OCI-LY7 (cell line): Measurements from ENCODE around the gene CEACAM18. TPM values are rescaled to one million over a fixed set of nuclear protein-coding genes. Genes with fewer than 3 reads are reported as not detected.

Experiments
- BruUV-seq: library from RNA; stranded (reverse); fragments of 400-500 nt; replicated peaks from 2 replicates; lab custom pipeline; 2021; lab: Mats Ljungman, UMichigan
- CTCF ChIA-PET: fragments of 300-600 bp; sonication (Branson Sonifier 250); formaldehyde crosslinking; loops from one replicate; lab custom pipeline; 2022; ENCODE audit warnings: antibody characterized with exemption; ENCODE audit not compliant: unreplicated experiment; lab: Charles Lee
- POLR2A ChIA-PET: fragments of 300-600 bp; sonication (Branson Sonifier 250); formaldehyde crosslinking; loops from one replicate; lab custom pipeline; 2022; ENCODE audit warnings: antibody characterized with exemption; lab: Charles Lee
- DNase-seq: peaks from one replicate; pipeline ENCODE4 v3.0.0-alpha.2; 2015; ENCODE audit warnings: low spot score
- H2AFZ ChIP-seq: fragments of 200-600 bp; sonication (generic), shearing (Covaris generic); 2 replicates; pipeline ENCODE4 v1.6.1; 2014; ENCODE audit warnings: mild to moderate bottlenecking, antibody characterized with exemption, low read length, moderate library complexity
- H3K27ac ChIP-seq: fragments of 200-600 bp; sonication (generic); 2 replicates; pipeline ENCODE4 v1.5.1; 2014; ENCODE audit warnings: mixed run types, low read depth, mild to moderate bottlenecking, moderate library complexity, low read length, inconsistent platforms; ENCODE audit not compliant: poor library complexity, severe bottlenecking
- H3K36me3 ChIP-seq: fragments of 200-600 bp; sonication (generic); 2 replicates; pipeline ENCODE4 v1.6.1; 2014; ENCODE audit warnings: mild to moderate bottlenecking, antibody characterized with exemption, low read length, moderate library complexity, mixed read lengths; ENCODE audit not compliant: insufficient read depth
- H3K4me1 ChIP-seq: fragments of 200-600 bp; sonication (generic); 2 replicates; pipeline ENCODE4 v1.5.1; 2014; ENCODE audit warnings: mild to moderate bottlenecking, low read length; ENCODE audit not compliant: insufficient read depth, poor library complexity, severe bottlenecking
- H3K4me2 ChIP-seq: fragments of 200-600 bp; sonication (generic); 2 replicates; pipeline ENCODE4 v1.6.1; 2014; ENCODE audit warnings: mild to moderate bottlenecking, low read length
- H3K4me3 ChIP-seq: fragments of 200-600 bp; sonication (generic); 2 replicates; pipeline ENCODE4 v1.5.1; 2014; ENCODE audit warnings: mild to moderate bottlenecking, low read depth, low read length; ENCODE audit not compliant: poor library complexity, severe bottlenecking
- H3K79me2 ChIP-seq: fragments of 200-600 bp; sonication (generic); 2 replicates; pipeline ENCODE4 v1.6.1; 2016; ENCODE audit warnings: low read depth, mild to moderate bottlenecking, low read length, moderate library complexity, mixed read lengths; ENCODE audit not compliant: insufficient read depth
- H3K9me2 ChIP-seq: fragments of 200-600 bp; sonication (generic); 2 replicates; pipeline ENCODE4 v1.6.1; 2016; ENCODE audit warnings: mild to moderate bottlenecking, low read length, mixed read lengths; ENCODE audit not compliant: insufficient read depth
- H3K9me3 ChIP-seq: fragments of 200-600 bp; sonication (generic); 2 replicates; pipeline ENCODE4 v1.6.1; 2014; ENCODE audit warnings: mild to moderate bottlenecking, mixed run types, low read length, mixed read lengths
- H4K20me1 ChIP-seq: fragments of 200-600 bp; sonication (generic); 2 replicates; pipeline ENCODE4 v1.6.1; 2014; ENCODE audit warnings: mild to moderate bottlenecking, antibody characterized with exemption, low read length, moderate library complexity, mixed read lengths; ENCODE audit not compliant: insufficient read depth
- CTCF ChIP-seq: fragments of 200-600 bp; sonication (generic); conservative IDR thresholded peaks from 2 replicates; pipeline ENCODE4 v1.5.1; 2014; ENCODE audit warnings: mild to moderate bottlenecking, antibody characterized with exemption, low read length, moderate library complexity, mixed read lengths
- EZH2phosphoT487 ChIP-seq: fragments of 200-600 bp; sonication (generic); IDR thresholded peaks from 2 replicates; pipeline ENCODE4 v1.6.1; 2018; ENCODE audit warnings: low read depth, borderline replicate concordance, mild to moderate bottlenecking, mixed run types, antibody characterized with exemption, low read length, moderate library complexity, mixed read lengths
- intact Hi-C: fragments of 100-400 bp; cut with micrococcal nuclease; formaldehyde crosslinking; loops from one replicate; pipeline ENCODE4 v1.10.0; 2022; ENCODE audit not compliant: unreplicated experiment
- total RNA-seq, 2 experiments: library from RNA; depleted of rRNA in 1 of 2; stranded (reverse); fragments of >200 nt in 1 of 2; shearing (Covaris generic) in 1 of 2; gene quantifications; 2 replicates each; pipeline ENCODE4 v1.2.3, GENCODE V29; 2014 to 2022

CEACAM18 gene
- total RNA-seq, 2 experiments from 2014 or later: not detected

GRCh38 chr19:51440052-51440451 lies 38.3 kb upstream of the CEACAM18 start:
- no peak for TF ChIP-seq EZH2phosphoT487
- TF ChIP-seq CTCF: no peak
- Histone ChIP-seq H3K4me3 (no peak overlapping the region), H2AFZ (no peak overlapping the region), H3K27ac (no peak overlapping the region), H3K79me2 (no peaks in the 10 kb centered on the region), H3K9me3 (no peaks in the 10 kb centered on the region), H3K4me1 (peaks cover 18% of the 10 kb centered on the region), H3K4me2 (no peak overlapping the region), H3K9me2 (no peaks in the 10 kb centered on the region), H4K20me1 (no peaks in the 10 kb centered on the region), H3K36me3 (no peaks in the 10 kb centered on the region)
- no TSS peak for BruUV-seq
- ChIA-PET POLR2A (interaction anchor here (0.5 kb wide), 1 partner anchor 10 kb away, joined by 3 read pairs; no protein-coding TSS in a partner anchor), CTCF (no interaction called here)
- intact Hi-C loops: no loop called here
- no peak for DNase-seq

- Histone ChIP-seq H4K20me1 (no peaks in the 10 kb centered on the region), H3K4me3 (peak overlapping the region; percentile 54), H3K27ac (no peak overlapping the region), H3K9me3 (no peaks in the 10 kb centered on the region), H3K9me2 (no peaks in the 10 kb centered on the region), H3K4me1 (peaks cover 18% of the 10 kb centered on the region), H3K4me2 (peak overlapping the region; percentile 85), H3K36me3 (no peaks in the 10 kb centered on the region), H3K79me2 (no peaks in the 10 kb centered on the region), H2AFZ (peak overlapping the region; percentile 51)
- POLR2A ChIA-PET: no interaction called here
- no TSS peak for BruUV-seq
- intact Hi-C loops: no loop called here
- TF ChIP-seq EZH2phosphoT487: no peak
- TF ChIP-seq CTCF: no peak
- DNase-seq: no peak
- CTCF ChIA-PET: no interaction called here
Observed at GRCh38 chr19:51440846-51441409, 37.4 kb upstream of the CEACAM18 start.
